ENCODE measurements around the gene RYR3.

DNA sequence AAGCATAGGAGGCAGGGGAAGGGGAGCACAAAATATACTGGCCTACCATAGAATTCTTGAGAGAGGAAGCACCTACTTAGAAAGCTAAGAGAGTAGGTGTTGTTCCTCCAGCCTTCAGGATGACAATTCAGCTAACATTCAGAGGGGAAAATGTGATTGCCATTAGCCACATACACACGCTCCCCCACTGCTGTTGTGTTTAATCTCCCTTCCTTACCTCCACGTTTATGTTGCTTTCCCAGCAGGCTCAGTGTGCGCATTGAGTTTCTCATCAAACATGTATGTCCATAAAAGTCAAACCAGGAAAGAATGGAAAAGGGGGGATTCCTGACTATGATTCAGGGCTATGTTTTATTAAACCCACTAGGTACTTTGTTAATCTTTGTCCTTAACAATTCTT lies 512.4 kb downstream of the RYR3 start:
- TF ChIP-seq CTCF (IDR thresholded peaks at IDR 0.05; ENCODE audit: low read depth, low read length, poor library complexity, severe bottlenecking) (no peak), EZH2phosphoT487 (IDR thresholded peaks at IDR 0.05; ENCODE audit: borderline replicate concordance, low read length) (no peak)

Data from DOHH2 (cell line).